ENCODE data around the gene TMEM87A.
A peak's percentile ranks its signal among the peaks of the same experiment; 100 is the strongest.

Gene TMEM87A

DNA sequence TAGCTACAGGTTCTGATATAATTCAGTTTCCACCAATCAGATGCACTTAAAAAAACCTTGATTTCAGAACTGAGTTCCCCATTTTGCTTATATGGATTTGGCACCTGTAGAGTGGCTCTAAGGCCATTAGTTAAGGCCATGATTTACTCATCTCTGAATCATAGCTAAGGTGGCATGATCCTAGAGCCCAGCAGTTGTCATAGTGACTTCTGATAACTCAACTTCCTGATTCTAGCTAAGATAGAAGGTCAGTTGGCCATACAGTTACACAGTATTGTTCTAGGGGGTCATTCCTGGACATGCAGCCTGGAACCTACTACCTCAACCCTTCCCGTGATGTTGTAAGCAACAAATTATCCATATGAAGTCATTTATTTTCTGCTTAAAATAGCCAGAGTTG, 15.9 kb upstream of the TMEM87A start:
- TF ChIP-seq, protein P1, sequence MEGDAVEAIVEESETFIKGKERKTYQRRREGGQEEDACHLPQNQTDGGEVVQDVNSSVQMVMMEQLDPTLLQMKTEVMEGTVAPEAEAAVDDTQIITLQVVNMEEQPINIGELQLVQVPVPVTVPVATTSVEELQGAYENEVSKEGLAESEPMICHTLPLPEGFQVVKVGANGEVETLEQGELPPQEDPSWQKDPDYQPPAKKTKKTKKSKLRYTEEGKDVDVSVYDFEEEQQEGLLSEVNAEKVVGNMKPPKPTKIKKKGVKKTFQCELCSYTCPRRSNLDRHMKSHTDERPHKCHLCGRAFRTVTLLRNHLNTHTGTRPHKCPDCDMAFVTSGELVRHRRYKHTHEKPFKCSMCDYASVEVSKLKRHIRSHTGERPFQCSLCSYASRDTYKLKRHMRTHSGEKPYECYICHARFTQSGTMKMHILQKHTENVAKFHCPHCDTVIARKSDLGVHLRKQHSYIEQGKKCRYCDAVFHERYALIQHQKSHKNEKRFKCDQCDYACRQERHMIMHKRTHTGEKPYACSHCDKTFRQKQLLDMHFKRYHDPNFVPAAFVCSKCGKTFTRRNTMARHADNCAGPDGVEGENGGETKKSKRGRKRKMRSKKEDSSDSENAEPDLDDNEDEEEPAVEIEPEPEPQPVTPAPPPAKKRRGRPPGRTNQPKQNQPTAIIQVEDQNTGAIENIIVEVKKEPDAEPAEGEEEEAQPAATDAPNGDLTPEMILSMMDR (IDR thresholded peaks at IDR 0.05; ENCODE audit: low read depth, low read length), result no peak
- no peak for DNase-seq (ENCODE audit: extremely low read depth, low read depth)

DNA sequence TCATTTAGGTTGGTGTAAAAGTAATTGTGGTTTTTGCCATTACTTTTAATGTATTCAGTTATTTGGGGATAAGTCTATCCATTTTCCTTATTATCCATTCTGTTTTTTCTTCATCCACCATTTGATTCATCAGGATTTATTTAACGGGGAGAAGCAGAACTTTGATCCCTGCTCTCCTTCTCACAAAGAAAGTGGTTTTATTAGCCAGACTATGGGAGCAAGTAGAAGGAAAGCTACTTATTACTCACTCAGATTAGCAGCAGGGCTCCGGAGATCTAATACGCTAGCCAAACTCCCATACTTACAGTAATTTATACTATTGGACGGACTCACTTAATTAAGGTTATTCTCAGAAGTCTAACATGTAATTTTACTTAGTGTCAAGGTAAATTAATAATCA, 14.7 kb upstream of the TMEM87A start:
- no peak for DNase-seq (ENCODE audit: extremely low read depth, low read depth)
- TF ChIP-seq, protein P1 (IDR thresholded peaks at IDR 0.05; ENCODE audit: low read depth, low read length), result no peak

DNA sequence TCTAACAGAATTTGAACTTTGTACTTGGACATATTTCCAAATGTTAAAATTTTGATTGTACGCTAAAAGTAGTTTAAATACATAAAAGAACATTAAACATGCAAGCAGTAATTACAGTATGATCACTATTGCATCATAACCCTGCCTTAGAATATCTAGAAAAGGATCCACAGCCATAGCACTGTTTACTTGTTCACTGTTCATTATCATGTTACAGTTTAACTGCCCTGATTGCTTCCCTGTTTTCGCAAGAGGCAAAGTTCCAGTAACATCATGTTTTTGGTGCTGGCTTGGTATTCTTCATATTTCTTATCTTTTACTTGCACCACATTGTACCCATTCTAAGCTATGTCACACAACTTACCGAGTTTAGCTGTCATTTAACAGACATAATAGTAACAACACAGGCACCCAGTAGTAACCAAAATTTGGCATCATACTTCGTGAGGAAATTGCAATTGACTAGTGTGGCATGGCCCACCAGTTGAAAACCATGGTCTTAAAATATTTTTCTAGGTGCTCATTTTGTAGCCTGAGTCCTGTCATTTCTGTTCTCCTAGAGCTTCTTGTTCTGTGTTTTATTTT, 13.3 kb upstream of the TMEM87A start:
- TF ChIP-seq, protein P1 (IDR thresholded peaks at IDR 0.05; ENCODE audit: low read depth, low read length), result no peak
- peak; percentile 40 for DNase-seq (ENCODE audit: extremely low read depth, low read depth)

DNA sequence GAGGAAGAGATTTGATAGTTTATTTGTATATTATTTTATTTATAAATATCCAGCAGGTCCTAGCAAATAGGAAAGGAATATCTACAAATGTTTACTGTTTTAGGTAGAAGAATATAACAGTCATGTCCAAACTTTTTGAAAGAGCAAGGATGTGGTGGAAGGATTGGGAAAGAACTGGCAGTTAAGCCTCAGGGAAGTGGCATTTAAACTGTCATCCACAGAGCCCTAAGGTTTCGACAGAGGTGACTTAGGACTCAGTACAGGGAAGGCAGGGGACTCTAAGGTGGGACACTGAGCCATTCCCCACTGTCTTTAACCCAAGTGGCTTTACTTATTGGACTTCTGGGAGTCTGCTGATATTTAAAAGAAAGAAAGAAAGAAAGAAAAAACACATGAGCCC, 11.8 kb upstream of the TMEM87A start:
- TF ChIP-seq, protein P1 (IDR thresholded peaks at IDR 0.05; ENCODE audit: low read depth, low read length), result no peak
- no peak for DNase-seq (ENCODE audit: extremely low read depth, low read depth)

DNA sequence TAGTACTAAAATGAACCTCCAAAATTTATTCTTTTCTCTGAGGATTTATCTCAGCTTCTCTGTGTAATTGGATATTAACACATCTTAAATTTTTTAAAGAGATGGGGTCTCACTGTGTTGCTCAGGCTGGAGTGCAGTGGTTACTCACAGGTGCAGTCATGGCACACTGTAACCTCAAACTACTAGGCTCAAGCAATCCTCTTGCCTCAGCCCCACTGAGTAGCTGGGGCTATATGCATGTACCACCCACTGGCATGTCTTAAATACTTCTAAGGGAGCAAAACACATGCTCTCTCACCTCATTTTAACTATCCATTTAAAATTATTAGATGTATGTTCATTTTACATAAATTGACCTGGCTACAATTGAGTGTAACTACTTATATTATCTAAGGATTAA, 11.3 kb upstream of the TMEM87A start:
- TF ChIP-seq, protein P1 (IDR thresholded peaks at IDR 0.05; ENCODE audit: low read depth, low read length), result no peak
- DNase-seq (ENCODE audit: extremely low read depth, low read depth), result no peak

DNA sequence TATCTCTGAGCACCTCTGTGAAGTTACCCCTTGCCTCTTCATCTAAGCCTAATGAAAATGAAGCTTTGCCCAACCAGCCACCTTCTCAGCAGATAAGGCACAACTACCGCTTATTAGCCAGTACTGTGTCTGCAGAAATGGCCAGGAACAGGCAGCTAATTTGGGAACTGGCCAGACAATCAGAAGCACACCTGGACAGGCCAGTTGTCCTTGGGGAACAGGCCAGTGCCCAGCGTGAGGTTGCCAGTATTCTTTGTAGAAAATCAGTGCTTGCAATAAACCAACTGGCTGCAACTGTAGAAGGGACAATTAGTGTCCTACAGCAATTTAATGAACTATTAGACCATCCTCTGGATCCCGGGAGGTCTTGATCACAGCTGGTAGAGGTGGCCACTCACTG, 10.4 kb upstream of the TMEM87A start:
- no peak for DNase-seq (ENCODE audit: extremely low read depth, low read depth)
- TF ChIP-seq, protein P1 (IDR thresholded peaks at IDR 0.05; ENCODE audit: low read depth, low read length), result no peak

DNA sequence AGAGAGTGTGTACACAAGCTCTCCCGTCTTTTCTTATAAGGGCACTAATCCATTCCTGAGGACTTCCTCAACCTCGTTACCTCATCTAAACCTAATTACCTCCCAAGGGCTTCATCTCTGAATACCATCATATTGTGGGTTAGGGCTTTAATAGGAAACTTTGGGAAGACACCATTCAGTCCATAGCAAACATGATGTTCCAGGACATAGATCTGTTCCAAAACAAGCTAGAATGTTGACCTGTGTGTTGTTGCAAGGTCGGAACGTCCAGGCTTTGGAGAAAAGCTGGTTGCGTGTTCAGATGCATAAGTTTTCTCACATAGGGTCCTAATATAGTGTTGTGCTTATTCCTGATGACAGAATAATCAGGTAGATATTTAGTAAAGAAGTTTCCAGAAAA, 9.7 kb upstream of the TMEM87A start:
- TF ChIP-seq, protein P1 (IDR thresholded peaks at IDR 0.05; ENCODE audit: low read depth, low read length), result no peak

More for the DNA sequence above, 9.7 kb upstream of the TMEM87A start:
- DNase-seq (ENCODE audit: extremely low read depth, low read depth), result no peak

All from AG09319 (cell line).